B cell (primary cell): ENCODE measurements around the gene SLC18A3. TPM values are rescaled to one million over a fixed set of nuclear protein-coding genes. Genes with fewer than 3 reads are reported as not detected.

Source experiments
- ATAC-seq: fragments of 200-7000 bp; cut with Tn5 transposase; one replicate; pipeline ENCODE4 v1.10.0; 2021; ENCODE audit warnings: low read depth, mild to moderate bottlenecking, moderate number of reproducible peaks, moderate library complexity
- CTCF ChIA-PET: fragments of 350-600 bp; sonication (Branson Sonifier 250); formaldehyde crosslinking; loops from one replicate; lab custom pipeline; 2021; ENCODE audit warnings: antibody characterized with exemption, inconsistent platforms; lab: Charles Lee
- POLR2A ChIA-PET: fragments of 350-600 bp; sonication (Branson Sonifier 250); formaldehyde crosslinking; loops from one replicate; lab custom pipeline; 2021; ENCODE audit warnings: antibody characterized with exemption; lab: Charles Lee
- DNase-seq: peaks from one replicate; pipeline ENCODE4 v3.0.0; 2013
- H2AFZ ChIP-seq: 2 replicates; pipeline ENCODE4 v1.6.1; 2012; ENCODE audit warnings: mild to moderate bottlenecking, low read depth, low read length; ENCODE audit not compliant: insufficient read depth, poor library complexity, severe bottlenecking
- H3K27ac ChIP-seq, 2 donors: 1 replicate in 1 of 2; 2 replicates in 1 of 2; pipeline ENCODE4 v1.5.1; 2012 to 2013; ENCODE audit warnings: low read length in 2 of 2, mild to moderate bottlenecking in 2 of 2, moderate library complexity in 1 of 2
- H3K27me3 ChIP-seq, 4 experiments: fragments of 200-600 bp in 1 of 4; sonication (generic) in 1 of 4; replicated peaks in 1 of 4; 1 replicate in 2 of 4; 2 replicates in 2 of 4; pipeline versions ENCODE4 v1.6.1 to v1.7.0; 2013 to 2016; ENCODE audit warnings: low read length in 3 of 4, mild to moderate bottlenecking in 2 of 4, mixed read lengths in 1 of 4, moderate library complexity in 1 of 4; ENCODE audit not compliant: insufficient read depth in 4 of 4, control insufficient read depth in 3 of 4; ENCODE audit errors: control extremely low read depth in 1 of 4
- H3K36me3 ChIP-seq, 2 experiments: replicated peaks in 1 of 2; 1 replicate in 1 of 2; 2 replicates in 1 of 2; pipeline versions ENCODE4 v1.6.1 to v1.7.1; 2013; ENCODE audit warnings: low read length in 1 of 2; ENCODE audit not compliant: insufficient read depth in 2 of 2, control insufficient read depth in 1 of 2; ENCODE audit errors: control extremely low read depth in 1 of 2, extremely low read depth in 1 of 2
- H3K4me1 ChIP-seq, 2 donors: fragments of 200-600 bp in 1 of 2; sonication (generic) in 1 of 2; 1 replicate in 1 of 2; 2 replicates in 1 of 2; pipeline versions ENCODE4 v1.5.1 to v1.6.1; 2013 to 2017; ENCODE audit warnings: low read length in 2 of 2; ENCODE audit not compliant: control insufficient read depth in 2 of 2, insufficient read depth in 2 of 2
- H3K4me2 ChIP-seq: replicated peaks from 2 replicates; pipeline ENCODE3; 2012; ENCODE audit warnings: mild to moderate bottlenecking, low read depth, low read length; ENCODE audit not compliant: poor library complexity, severe bottlenecking
- H3K4me3 ChIP-seq, 5 experiments: fragments of 200-600 bp in 1 of 5; sonication (generic) in 1 of 5; 1 replicate in 3 of 5; 2 replicates in 2 of 5; pipeline versions ENCODE4 v1.5.1 to v1.7.0; 2011 to 2016; ENCODE audit warnings: low read length in 4 of 5, mild to moderate bottlenecking in 4 of 5, low read depth in 2 of 5, control low read depth in 1 of 5, moderate library complexity in 1 of 5; ENCODE audit not compliant: insufficient read depth in 1 of 5; ENCODE audit errors: control extremely low read depth in 1 of 5, extremely low read depth in 1 of 5
- H3K79me2 ChIP-seq: fragments of 200-600 bp; sonication (generic); one replicate; pipeline ENCODE4 v1.6.0; 2016; ENCODE audit warnings: low read length; ENCODE audit not compliant: control insufficient read depth, insufficient read depth
- H3K9ac ChIP-seq: fragments of 200-600 bp; sonication (generic); 2 replicates; pipeline ENCODE4 v1.6.1; 2017; ENCODE audit warnings: mild to moderate bottlenecking, low read length, moderate library complexity
- H3K9me3 ChIP-seq, 3 donors: one replicate each; pipeline versions ENCODE4 v1.6.1 to v1.7.1; 2013; ENCODE audit warnings: low read length in 2 of 3; ENCODE audit not compliant: control insufficient read depth in 2 of 3, insufficient read depth in 1 of 3; ENCODE audit errors: control extremely low read depth in 1 of 3
- H4K20me1 ChIP-seq: 2 replicates; pipeline ENCODE4 v1.6.0; 2012; ENCODE audit warnings: mild to moderate bottlenecking, low read length; ENCODE audit not compliant: insufficient read depth, control insufficient read depth, poor library complexity, severe bottlenecking
- H3K27ac Mint-ChIP-seq: one replicate; pipeline ENCODE4 v1.8.0; 2021; ENCODE audit warnings: mixed read lengths
- H3K27me3 Mint-ChIP-seq: one replicate; pipeline ENCODE4 v1.8.0; 2021; ENCODE audit warnings: mixed read lengths
- H3K4me1 Mint-ChIP-seq: one replicate; pipeline ENCODE4 v1.8.0; 2021; ENCODE audit warnings: mixed read lengths
- H3K4me3 Mint-ChIP-seq: one replicate; pipeline ENCODE4 v1.8.0; 2021; ENCODE audit warnings: mixed read lengths
- H3K9me3 Mint-ChIP-seq: one replicate; pipeline ENCODE4 v1.8.0; 2022; ENCODE audit warnings: mixed read lengths; ENCODE audit not compliant: insufficient read depth
- EZH2 ChIP-seq: IDR thresholded peaks from 2 replicates; pipeline ENCODE4 v1.6.1; 2012; ENCODE audit warnings: borderline replicate concordance, low read depth, mild to moderate bottlenecking, moderate library complexity, low read length; ENCODE audit not compliant: insufficient read depth, poor library complexity, severe bottlenecking
- WGBS: methylation state at CpG from one replicate; pipeline ENCODE4 v1.1.5; 2013; ENCODE audit warnings: missing lambda C conversion rate; ENCODE audit not compliant: insufficient coverage; 5-methylcytosine and 5-hydroxymethylcytosine counted together
- intact Hi-C: fragments of 100-400 bp; cut with micrococcal nuclease; formaldehyde crosslinking; loops from one replicate; pipeline ENCODE4 v1.10.0; 2022
- polyA plus RNA-seq: library from polyadenylated mRNA; depleted of rRNA; stranded (reverse); fragments of >200 nt; gene quantifications from 2 replicates; pipeline ENCODE4 v1.2.3, GENCODE V29; 2012
- total RNA-seq, 2 donors: library from RNA; stranded (reverse); fragments of 120-200 nt in 1 of 2; gene quantifications; 1 replicate in 1 of 2; 2 replicates in 1 of 2; pipeline versions ENCODE4 v1.2.3 to v1.2.4, GENCODE V29; 2013 to 2022
- TF ChIP-seq, protein P1 (sequence below): fragments of 200-600 bp; IDR thresholded peaks from one replicate; pipeline ENCODE4 v1.8.0; 2022; ENCODE audit warnings: antibody characterized with exemption, mild to moderate bottlenecking

SLC18A3 gene
- total and polyA plus RNA-seq, 2 donors (not counting 1 experiment from before 2014, with no cell fraction given), result not detected

DNA sequence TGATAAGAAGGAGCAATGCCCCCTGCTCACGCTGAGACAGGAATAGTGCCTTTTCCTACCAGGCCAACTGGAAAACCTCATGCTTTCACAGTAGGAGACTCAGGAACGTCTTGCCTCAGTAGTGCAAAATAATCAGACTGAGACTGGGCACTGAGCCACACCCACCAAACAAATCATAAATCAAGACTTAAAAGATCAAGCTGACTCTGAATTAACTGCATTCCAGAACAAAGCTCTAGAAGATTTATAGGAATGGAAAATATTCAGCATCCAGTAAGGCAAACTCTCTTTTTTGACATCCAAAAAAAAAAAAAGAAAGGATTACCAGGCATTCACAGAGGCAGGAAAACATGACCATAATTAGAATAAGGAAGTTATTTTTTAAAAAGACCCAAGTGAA, 30.5 kb upstream of the SLC18A3 start:
- intact Hi-C loops, result no loop called here
- ChIA-PET CTCF (interaction anchor here (1.7 kb wide), 1 partner anchor 13 kb away, joined by 5 read pairs; no protein-coding TSS in a partner anchor), POLR2A (no interaction called here)
- H3K4me1 ChIP-seq, result no peaks in the 10 kb centered on the region
- peaks cover 32% of the 10 kb centered on the region for H3K27me3 Mint-ChIP-seq
- H3K4me3 ChIP-seq, result no peak overlapping the region
- no peak overlapping the region for H3K4me3 Mint-ChIP-seq
- H3K27me3 ChIP-seq, result peaks cover 0 to 3% (median 0%) of the 10 kb centered on the region in 4 experiments
- no peaks in the 10 kb centered on the region for H3K79me2 ChIP-seq
- no peak overlapping the region for H3K27ac ChIP-seq
- no peaks in the 10 kb centered on the region for H4K20me1 ChIP-seq
- TF ChIP-seq, protein P1, sequence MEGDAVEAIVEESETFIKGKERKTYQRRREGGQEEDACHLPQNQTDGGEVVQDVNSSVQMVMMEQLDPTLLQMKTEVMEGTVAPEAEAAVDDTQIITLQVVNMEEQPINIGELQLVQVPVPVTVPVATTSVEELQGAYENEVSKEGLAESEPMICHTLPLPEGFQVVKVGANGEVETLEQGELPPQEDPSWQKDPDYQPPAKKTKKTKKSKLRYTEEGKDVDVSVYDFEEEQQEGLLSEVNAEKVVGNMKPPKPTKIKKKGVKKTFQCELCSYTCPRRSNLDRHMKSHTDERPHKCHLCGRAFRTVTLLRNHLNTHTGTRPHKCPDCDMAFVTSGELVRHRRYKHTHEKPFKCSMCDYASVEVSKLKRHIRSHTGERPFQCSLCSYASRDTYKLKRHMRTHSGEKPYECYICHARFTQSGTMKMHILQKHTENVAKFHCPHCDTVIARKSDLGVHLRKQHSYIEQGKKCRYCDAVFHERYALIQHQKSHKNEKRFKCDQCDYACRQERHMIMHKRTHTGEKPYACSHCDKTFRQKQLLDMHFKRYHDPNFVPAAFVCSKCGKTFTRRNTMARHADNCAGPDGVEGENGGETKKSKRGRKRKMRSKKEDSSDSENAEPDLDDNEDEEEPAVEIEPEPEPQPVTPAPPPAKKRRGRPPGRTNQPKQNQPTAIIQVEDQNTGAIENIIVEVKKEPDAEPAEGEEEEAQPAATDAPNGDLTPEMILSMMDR, result no peak
- TF ChIP-seq EZH2, result no peak
- H3K9me3 ChIP-seq, result no peaks in the 10 kb centered on the region
- H3K9me3 Mint-ChIP-seq, result no peaks in the 10 kb centered on the region
- H3K4me2 ChIP-seq, result no peak overlapping the region
- DNase-seq (no peak), ATAC-seq (no peak)
- H3K4me1 Mint-ChIP-seq, result no peaks in the 10 kb centered on the region
- no peak overlapping the region for H3K9ac ChIP-seq
- H3K27ac Mint-ChIP-seq, result no peak overlapping the region
- 100% methylated on average over 1 of the region's 2 CpGs for WGBS
- H3K36me3 ChIP-seq, result no peaks in the 10 kb centered on the region
- H2AFZ ChIP-seq, result no peak overlapping the region

DNA sequence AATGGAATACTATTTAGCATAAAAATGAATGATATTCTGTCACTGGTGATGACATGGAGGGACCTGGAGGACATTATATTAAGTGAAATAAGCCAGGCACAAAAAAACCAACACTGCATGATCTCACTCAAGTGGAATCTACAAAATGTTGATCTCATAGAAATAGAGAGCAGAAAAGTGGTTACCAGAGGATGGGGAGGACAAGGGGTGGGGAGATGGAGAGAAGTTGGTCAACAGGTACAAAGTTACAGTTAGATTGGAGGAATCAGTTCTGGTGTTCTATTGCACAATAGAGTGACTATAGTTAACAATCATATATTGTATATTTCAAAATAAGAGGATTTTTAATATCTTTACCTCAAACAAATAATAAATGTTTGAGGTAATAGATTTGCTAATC, 24.7 kb upstream of the SLC18A3 start:
- ChIA-PET POLR2A (no interaction called here), CTCF (interaction anchor here (1.9 kb wide), 1 partner anchor 8 kb away, joined by 6 read pairs; no protein-coding TSS in a partner anchor)
- no peak overlapping the region for H3K4me3 Mint-ChIP-seq
- H3K4me1 Mint-ChIP-seq, result no peaks in the 10 kb centered on the region
- Histone ChIP-seq H3K27me3 (peaks cover 0 to 3% (median 0%) of the 10 kb centered on the region in 4 experiments), H4K20me1 (no peaks in the 10 kb centered on the region), H3K4me2 (no peak overlapping the region), H3K27ac (no peak overlapping the region), H3K4me3 (no peak overlapping the region), H3K4me1 (no peaks in the 10 kb centered on the region), H2AFZ (no peak overlapping the region), H3K9me3 (peaks cover 0 to 3% (median 0%) of the 10 kb centered on the region in 3 donors), H3K79me2 (no peaks in the 10 kb centered on the region), H3K9ac (no peak overlapping the region), H3K36me3 (no peaks in the 10 kb centered on the region)
- TF ChIP-seq EZH2, result no peak
- H3K9me3 Mint-ChIP-seq, result peaks cover 6% of the 10 kb centered on the region
- peaks cover 29% of the 10 kb centered on the region for H3K27me3 Mint-ChIP-seq
- no peak for ATAC-seq
- intact Hi-C loops, result no loop called here
- DNase-seq, result no peak
- no peak overlapping the region for H3K27ac Mint-ChIP-seq
